Sigmoid colon (tissue), 7 donors: Measurements from ENCODE around the gene CDHR5. TPM values are rescaled to one million over a fixed set of nuclear protein-coding genes. Genes with fewer than 3 reads are reported as not detected.

Experiments
- DNase-seq: peaks from one replicate; pipeline ENCODE4 v3.0.0-alpha.2; 2019
- H3K27ac ChIP-seq, 4 donors: fragments of 200-600 bp; sonication (generic); one replicate each; pipeline ENCODE4 v1.5.1; 2016 to 2019; ENCODE audit warnings: mild to moderate bottlenecking in 1 of 4
- H3K27me3 ChIP-seq, 3 donors: fragments of 200-600 bp; sonication (generic); one replicate each; pipeline ENCODE4 v1.5.1; 2019; ENCODE audit warnings: mild to moderate bottlenecking in 1 of 3
- H3K36me3 ChIP-seq, 4 donors: fragments of 200-600 bp; sonication (generic); one replicate each; pipeline ENCODE4 v1.5.1; 2016 to 2019
- H3K4me1 ChIP-seq, 4 donors: fragments of 200-600 bp; sonication (generic); one replicate each; pipeline ENCODE4 v1.5.1; 2017 to 2019
- H3K4me3 ChIP-seq, 4 donors: fragments of 200-600 bp; sonication (generic); one replicate each; pipeline ENCODE4 v1.5.1; 2017 to 2019; ENCODE audit warnings: mild to moderate bottlenecking in 2 of 4, moderate library complexity in 1 of 4
- H3K9me3 ChIP-seq, 4 donors: fragments of 200-600 bp in 3 of 4; sonication (generic) in 3 of 4; one replicate each; pipeline versions ENCODE4 v1.5.1 to v1.6.1; 2013 to 2019
- EP300 ChIP-seq, 4 donors: sonication (generic); formaldehyde crosslinking; IDR thresholded peaks; one replicate each; pipeline ENCODE4 v1.6.1; 2017; ENCODE audit warnings: antibody characterized with exemption in 4 of 4
- POLR2A ChIP-seq, 2 donors: fragments of 450-650 bp; IDR thresholded peaks; one replicate each; pipeline ENCODE4 v1.6.1; 2016; ENCODE audit warnings: antibody characterized with exemption in 2 of 2, mild to moderate bottlenecking in 2 of 2, moderate library complexity in 2 of 2
- POLR2AphosphoS5 ChIP-seq, 4 donors: sonication (generic); formaldehyde crosslinking; IDR thresholded peaks; one replicate each; pipeline ENCODE4 v1.6.1; 2017; ENCODE audit warnings: antibody characterized with exemption in 4 of 4
- WGBS, 2 donors: extraction: QIAGEN DNeasy Blood & Tissue Kit; methylation state at CpG; one replicate each; pipeline ENCODE4 v1.1.7; 2013; 5-methylcytosine and 5-hydroxymethylcytosine counted together
- intact Hi-C: fragments of 100-400 bp; cut with DNase I; formaldehyde crosslinking; loops from one replicate; pipeline ENCODE4 v1.15.1; 2023
- polyA plus RNA-seq, 3 donors: library from polyadenylated mRNA; stranded (reverse); fragments of 200-250 nt; gene quantifications; one replicate each; pipeline ENCODE4 v1.2.3, GENCODE V29; 2013
- total RNA-seq, 4 donors: library from RNA; depleted of rRNA; stranded (reverse); fragments of >200 nt; gene quantifications; one replicate each; pipeline ENCODE4 v1.1.0, GENCODE V29; 2016
- TF ChIP-seq, protein P1 (sequence below), 4 experiments: fragments of 450-650 bp in 3 of 4; fragments of 200-600 bp in 1 of 4; IDR thresholded peaks; one replicate each; pipeline ENCODE4 v1.5.1; 2016 to 2019; ENCODE audit warnings: antibody characterized with exemption in 4 of 4, mild to moderate bottlenecking in 3 of 4, moderate library complexity in 2 of 4
- donor health status: healthy with polysubstance abuse.
- donor health status: Bipolar disorder and iron deficiency.
- donor health status: healthy.

The CDHR5 gene
- total and polyA plus RNA-seq, 7 donors, result 1.8 to 136 (median 18.0) TPM; not detected in 2

DNA sequence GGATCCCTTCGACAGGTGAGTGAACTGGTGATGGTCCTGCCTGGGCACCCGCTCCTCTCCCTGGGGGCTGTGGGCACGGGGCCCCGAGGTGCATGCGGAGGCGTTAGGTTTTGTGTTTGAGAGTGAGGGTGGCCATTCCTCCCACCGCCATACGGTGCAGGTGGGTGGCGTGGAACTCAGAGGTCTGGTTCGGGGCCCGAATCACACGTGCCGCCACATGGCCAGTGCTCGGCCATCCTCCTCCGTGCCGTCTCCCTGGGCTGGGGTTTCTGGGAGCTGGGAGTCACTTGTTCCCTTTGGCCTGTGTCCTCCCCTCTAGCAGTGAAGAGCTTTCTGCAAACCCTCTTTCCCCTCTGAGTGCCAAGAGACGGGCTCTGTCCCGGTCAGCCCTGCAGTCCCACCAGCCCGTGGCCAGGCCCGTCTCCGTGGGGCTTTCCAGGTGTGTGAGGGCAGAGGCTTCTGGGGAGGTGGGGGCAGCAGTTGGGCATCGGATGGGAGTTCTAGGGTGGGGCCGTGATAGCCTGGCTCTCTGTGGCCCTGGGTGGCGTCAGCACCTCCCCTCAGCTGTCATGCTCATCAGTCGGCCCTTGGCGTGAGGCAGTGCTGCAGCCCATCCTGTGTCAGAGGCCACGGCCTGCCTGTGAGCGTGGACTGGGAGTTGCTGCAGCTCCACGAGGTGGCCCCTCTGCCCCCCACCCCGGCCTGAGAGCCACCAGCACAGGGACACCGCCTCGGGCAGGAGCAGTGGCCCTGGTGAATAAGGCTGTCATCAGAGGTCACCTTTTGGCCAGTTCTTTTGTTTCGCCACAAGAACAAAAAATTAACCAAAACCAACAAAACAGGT lies 19.2 kb downstream of the CDHR5 start:
- WGBS, 2 donors, result 96% methylated on average over 33 of the region's 33 CpGs
- no peak for DNase-seq
- Histone ChIP-seq H3K27me3 (no peaks in the 10 kb centered on the region), H3K36me3 (peaks cover 35 to 100% (median 89%) of the 10 kb centered on the region in 4 donors), H3K4me1 (peaks cover 0 to 6% (median 2%) of the 10 kb centered on the region in 4 donors), H3K9me3 (no peaks in the 10 kb centered on the region), H3K4me3 (no peak overlapping the region), H3K27ac (peak overlapping the region; percentile 55 to 77 (median 64))
- no peak for TF ChIP-seq POLR2AphosphoS5 (IDR thresholded peaks at IDR 0.05)
- TF ChIP-seq EP300 (IDR thresholded peaks at IDR 0.05), result no peak
- no peak for TF ChIP-seq POLR2A (IDR thresholded peaks at IDR 0.05)
- TF ChIP-seq, protein P1, sequence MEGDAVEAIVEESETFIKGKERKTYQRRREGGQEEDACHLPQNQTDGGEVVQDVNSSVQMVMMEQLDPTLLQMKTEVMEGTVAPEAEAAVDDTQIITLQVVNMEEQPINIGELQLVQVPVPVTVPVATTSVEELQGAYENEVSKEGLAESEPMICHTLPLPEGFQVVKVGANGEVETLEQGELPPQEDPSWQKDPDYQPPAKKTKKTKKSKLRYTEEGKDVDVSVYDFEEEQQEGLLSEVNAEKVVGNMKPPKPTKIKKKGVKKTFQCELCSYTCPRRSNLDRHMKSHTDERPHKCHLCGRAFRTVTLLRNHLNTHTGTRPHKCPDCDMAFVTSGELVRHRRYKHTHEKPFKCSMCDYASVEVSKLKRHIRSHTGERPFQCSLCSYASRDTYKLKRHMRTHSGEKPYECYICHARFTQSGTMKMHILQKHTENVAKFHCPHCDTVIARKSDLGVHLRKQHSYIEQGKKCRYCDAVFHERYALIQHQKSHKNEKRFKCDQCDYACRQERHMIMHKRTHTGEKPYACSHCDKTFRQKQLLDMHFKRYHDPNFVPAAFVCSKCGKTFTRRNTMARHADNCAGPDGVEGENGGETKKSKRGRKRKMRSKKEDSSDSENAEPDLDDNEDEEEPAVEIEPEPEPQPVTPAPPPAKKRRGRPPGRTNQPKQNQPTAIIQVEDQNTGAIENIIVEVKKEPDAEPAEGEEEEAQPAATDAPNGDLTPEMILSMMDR (IDR thresholded peaks at IDR 0.05), result no peak
- intact Hi-C loops, result no loop called here

DNA sequence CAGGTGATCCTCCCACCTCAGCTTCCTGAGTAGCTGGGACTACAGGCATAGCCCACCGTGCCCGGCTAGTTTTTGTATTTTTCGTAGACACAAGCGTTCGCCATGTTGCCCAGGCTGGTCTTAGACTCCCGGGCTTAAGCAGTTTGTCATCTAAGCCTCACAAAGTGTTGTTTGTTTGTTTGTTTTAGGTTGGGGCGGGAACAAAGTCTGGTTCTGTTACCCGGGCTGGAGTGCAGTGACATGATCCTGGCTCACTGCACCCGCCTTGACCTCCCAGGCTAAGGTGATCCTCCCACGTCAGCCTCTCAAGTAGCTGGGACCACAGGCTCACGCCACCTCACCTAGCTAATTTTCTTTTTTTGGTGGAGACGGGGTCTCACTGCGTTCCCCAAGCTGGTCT lies 21.6 kb downstream of the CDHR5 start:
- Histone ChIP-seq H3K36me3 (peaks cover 27 to 99% (median 84%) of the 10 kb centered on the region in 4 donors), H3K9me3 (no peaks in the 10 kb centered on the region), H3K4me3 (no peak overlapping the region), H3K27me3 (no peaks in the 10 kb centered on the region), H3K4me1 (peaks cover 0 to 6% (median 2%) of the 10 kb centered on the region in 4 donors), H3K27ac (no peak overlapping the region)
- intact Hi-C loops, result no loop called here
- no peak for TF ChIP-seq POLR2A (IDR thresholded peaks at IDR 0.05)
- 89 to 93% methylated on average over 13 of the region's 13 CpGs for WGBS, 2 donors
- DNase-seq, result no peak

DNA sequence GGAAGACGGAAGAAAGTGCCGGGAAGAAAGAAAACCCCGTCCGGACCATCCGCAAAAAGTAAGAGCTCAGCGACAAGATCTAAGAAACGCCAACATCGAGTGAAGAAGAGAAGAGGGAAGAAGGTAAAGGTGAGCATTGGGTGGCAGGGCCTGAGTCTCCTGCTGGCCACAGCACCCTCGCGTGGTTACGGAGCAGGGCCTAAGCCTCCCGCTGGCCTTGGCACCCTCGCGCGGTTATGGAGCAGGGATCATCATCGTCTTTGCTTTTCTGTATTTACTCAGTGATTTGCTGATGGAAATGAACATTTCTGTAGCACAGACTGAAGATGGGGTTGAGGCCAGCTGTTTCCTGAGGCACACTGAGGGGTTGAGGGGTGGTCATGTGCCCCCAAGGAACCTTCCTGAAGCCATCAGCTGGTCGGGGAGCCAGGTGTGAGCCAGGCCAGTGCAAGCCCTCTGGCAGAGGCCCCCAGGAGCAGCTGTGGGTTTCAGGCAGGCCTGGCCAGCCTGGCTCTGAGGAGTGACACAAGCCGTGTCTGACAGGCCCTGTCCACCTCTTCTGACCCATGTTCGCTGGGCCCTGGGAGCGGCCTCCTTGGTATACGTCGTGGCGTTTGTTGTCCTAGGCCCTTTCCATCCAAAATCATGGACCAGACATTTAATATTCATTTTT lies 23.0 kb downstream of the CDHR5 start:
- Histone ChIP-seq H3K4me3 (no peak overlapping the region), H3K9me3 (no peaks in the 10 kb centered on the region), H3K27me3 (no peaks in the 10 kb centered on the region), H3K27ac (no peak overlapping the region), H3K36me3 (peaks cover 19 to 99% (median 84%) of the 10 kb centered on the region in 4 donors), H3K4me1 (peaks cover 0 to 6% (median 2%) of the 10 kb centered on the region in 4 donors)
- 94 to 95% methylated on average over 23 of the region's 23 CpGs for WGBS, 2 donors
- TF ChIP-seq, protein P1 (IDR thresholded peaks at IDR 0.05), result no peak
- no peak for TF ChIP-seq EP300 (IDR thresholded peaks at IDR 0.05)
- no peak for TF ChIP-seq POLR2A (IDR thresholded peaks at IDR 0.05)
- TF ChIP-seq POLR2AphosphoS5 (IDR thresholded peaks at IDR 0.05), result no peak
- intact Hi-C loops, result no loop called here
- no peak for DNase-seq

DNA sequence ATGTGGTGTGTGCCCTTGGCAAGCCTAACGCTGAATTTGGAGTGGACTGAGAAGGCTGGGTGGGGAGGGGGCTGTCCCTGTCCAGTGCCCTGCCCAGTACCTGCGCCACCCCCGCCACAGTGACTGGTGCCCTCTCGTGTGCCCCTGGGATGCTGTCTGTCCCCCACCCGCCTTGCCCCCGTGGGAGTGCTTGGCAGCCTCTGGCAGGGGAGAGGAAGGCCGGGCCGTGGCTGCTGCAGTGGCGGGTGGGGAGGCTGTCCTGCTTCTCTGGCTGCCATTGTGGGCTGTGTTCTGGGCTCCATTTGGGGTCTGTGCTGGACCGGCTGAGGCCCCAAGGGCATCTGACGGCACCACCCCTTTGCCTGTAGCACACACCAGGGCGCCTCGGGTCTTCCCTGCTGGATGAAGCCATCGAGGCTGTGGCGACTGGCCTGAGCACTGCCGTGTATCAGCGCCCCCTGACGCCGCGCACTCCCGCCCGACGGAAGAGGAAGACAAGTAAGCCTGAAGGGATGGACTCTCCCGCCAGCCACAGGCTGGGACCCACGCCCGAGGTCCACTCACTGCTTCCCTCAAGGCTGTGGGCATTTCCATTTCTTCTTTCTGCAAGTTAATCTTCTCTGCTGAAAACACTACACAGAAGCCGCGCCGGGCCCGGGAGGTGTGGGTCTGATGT lies 26.6 kb downstream of the CDHR5 start:
- WGBS, 2 donors, result 91 to 96% methylated on average over 30 of the region's 30 CpGs

More for the DNA sequence above, 26.6 kb downstream of the CDHR5 start:
- Histone ChIP-seq H3K36me3 (peaks cover 32 to 99% (median 80%) of the 10 kb centered on the region in 4 donors), H3K4me1 (no peaks in the 10 kb centered on the region), H3K27me3 (no peaks in the 10 kb centered on the region), H3K27ac (no peak overlapping the region), H3K9me3 (no peaks in the 10 kb centered on the region), H3K4me3 (no peak overlapping the region)
- intact Hi-C loops, result no loop called here
- no peak for DNase-seq
- TF ChIP-seq POLR2AphosphoS5 (IDR thresholded peaks at IDR 0.05), result no peak
- no peak for TF ChIP-seq POLR2A (IDR thresholded peaks at IDR 0.05)
- TF ChIP-seq EP300 (IDR thresholded peaks at IDR 0.05), result no peak
- TF ChIP-seq, protein P1 (IDR thresholded peaks at IDR 0.05), result no peak
